ENCODE data around the gene HOXB3. TPM values are rescaled to one million over a fixed set of nuclear protein-coding genes. Genes with fewer than 3 reads are reported as not detected.

The HOXB3 gene
- total RNA-seq, 1 experiment from 2014 or later, result not detected

DNA sequence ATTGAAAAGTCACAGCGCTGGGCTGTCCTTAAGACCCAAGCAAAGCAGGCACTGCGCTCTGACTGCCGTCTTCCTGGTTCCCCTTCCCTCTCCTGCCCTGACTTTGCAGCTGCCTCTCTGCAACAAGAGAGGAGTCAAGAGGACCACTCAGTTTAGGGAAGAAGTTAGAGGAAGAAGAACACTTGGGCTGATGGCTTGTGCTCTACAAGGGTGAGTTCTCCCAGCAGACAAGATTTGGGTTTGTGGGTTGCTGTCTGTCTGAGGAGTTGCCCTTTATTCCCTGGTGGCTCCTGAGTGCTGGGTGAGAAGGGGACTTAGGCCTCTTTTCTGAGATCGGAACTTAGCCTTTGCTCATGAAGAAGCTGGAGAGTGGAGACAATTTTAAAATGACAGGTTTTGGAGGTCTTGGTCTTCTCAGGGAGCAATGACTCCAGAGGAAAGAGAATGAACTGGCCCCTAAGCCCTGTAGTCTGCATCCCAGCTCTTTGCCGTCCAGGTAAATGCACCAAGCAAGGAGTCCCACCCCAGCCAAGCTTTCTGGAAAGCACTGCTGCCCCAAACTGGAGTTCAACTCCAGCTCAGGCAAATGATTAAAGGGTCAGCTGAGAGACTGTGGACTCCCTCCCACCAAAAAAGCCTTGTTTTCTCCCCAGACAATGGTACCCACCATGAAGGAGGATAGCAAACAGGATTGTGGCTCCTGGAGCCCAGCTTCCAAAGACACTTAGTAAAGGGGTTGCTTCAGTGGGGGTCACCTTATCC, 38.8 kb upstream of the HOXB3 start:
- no peak overlapping the region for H2BK12ac ChIP-seq (ENCODE audit: insufficient read length, low read depth, low read length)
- DNase-seq, result peak; percentile 20
- Mint-ChIP-seq H3K27me3 (ENCODE audit: low read depth) (peaks cover 100% of the 10 kb centered on the region), H3K36me3 (ENCODE audit: insufficient read depth in 1 of 3, low read depth in 3 of 3) (peaks cover 0 to 1% (median 0%) of the 10 kb centered on the region in 3 experiments; a peak in 2 of 7 replicates), H3K4me1 (peaks cover 7 to 13% of the 10 kb centered on the region in 2 experiments), H3K4me3 (no peak overlapping the region), H3K9me3 (peaks cover 4 to 14% of the 10 kb centered on the region in 2 experiments), H3K27ac (no peak overlapping the region)
- no peak overlapping the region for H4K8ac ChIP-seq (replicated peaks; ENCODE audit: insufficient read length, low read depth, low read length)
- no peaks in the 10 kb centered on the region for H3K79me2 ChIP-seq (ENCODE audit: insufficient read depth, low read length)
- H3K4ac ChIP-seq (ENCODE audit: low read depth, low read length), result no peak overlapping the region
- H2BK20ac ChIP-seq (ENCODE audit: low read depth, low read length, poor library complexity, severe bottlenecking), result no peak overlapping the region
- H3K18ac ChIP-seq (ENCODE audit: insufficient read length, low read depth, low read length), result no peak overlapping the region
- H3K56ac ChIP-seq (ENCODE audit: insufficient read length, low read depth, low read length), result no peak overlapping the region
- H4K91ac ChIP-seq (ENCODE audit: insufficient read length, low read depth, low read length), result no peak overlapping the region
- H2BK5ac ChIP-seq (ENCODE audit: insufficient read length, low read length), result no peak overlapping the region
- no peak overlapping the region for H2BK120ac ChIP-seq (ENCODE audit: low read depth, low read length, poor library complexity, severe bottlenecking)
- no peaks in the 10 kb centered on the region for H3K79me1 ChIP-seq (ENCODE audit: insufficient read depth, low read depth, low read length, poor library complexity, severe bottlenecking)
- H2AFZ ChIP-seq (ENCODE audit: low read length), result no peak overlapping the region
- H3K4me2 ChIP-seq (ENCODE audit: insufficient read depth, insufficient read length, low read length), result no peak overlapping the region
- no peak overlapping the region for H3K23ac ChIP-seq (ENCODE audit: insufficient read length, low read depth, low read length)
- peaks cover 99% of the 10 kb centered on the region for H3K27me3 ChIP-seq (ENCODE audit: insufficient read depth, low read length)
- no peak for TF ChIP-seq CTCF (conservative IDR thresholded peaks at IDR 0.05)
- H4K20me1 ChIP-seq (ENCODE audit: control insufficient read depth, insufficient read depth, insufficient read length), result no peaks in the 10 kb centered on the region
- H3K23me2 ChIP-seq (ENCODE audit: insufficient read length, low read depth, low read length, poor library complexity, severe bottlenecking), result peaks cover 5% of the 10 kb centered on the region
- WGBS (ENCODE audit: extremely low coverage, insufficient read length, low lambda C conversion rate), result no CpG with 5 or more reads among the region's 5 CpGs
- H2BK15ac ChIP-seq (ENCODE audit: low read depth, low read length), result no peak overlapping the region
- no peak overlapping the region for H2AK5ac ChIP-seq (ENCODE audit: insufficient read length, low read length)
- no peaks in the 10 kb centered on the region for H3K9me3 ChIP-seq (ENCODE audit: control insufficient read depth, low read depth, low read length)
- no peak overlapping the region for H3K9ac ChIP-seq (ENCODE audit: extremely low read depth, insufficient read length, low read length)
- no peak overlapping the region for H3K14ac ChIP-seq (ENCODE audit: insufficient read depth, low read length)
- no peaks in the 10 kb centered on the region; the same call in none of the 2 replicates for H3K4me1 ChIP-seq (ENCODE audit: insufficient read depth, low read length)
- H3K27ac ChIP-seq (ENCODE audit: insufficient read length, low read depth, low read length), result no peak overlapping the region
- no peak overlapping the region for H3T11ph ChIP-seq (ENCODE audit: low read length)
- no peak overlapping the region for H4K5ac ChIP-seq (ENCODE audit: insufficient read length, low read depth, low read length)
